IMR-90 (cell line): ENCODE measurements around the gene ITGA1. TPM values are rescaled to one million over a fixed set of nuclear protein-coding genes. Genes with fewer than 3 reads are reported as not detected.
"Not testable (repeated sequence)": the region's sequence is repeated elsewhere in the genome, so short reads cannot be mapped to it uniquely, and the experiment has no call there.

ENCODE experiments used
- ATAC-seq: fragments of 200-7000 bp; cut with Tn5 transposase; 2 replicates; pipeline ENCODE4 v1.9.1; 2020; ENCODE audit warnings: low read depth, mild to moderate bottlenecking, moderate library complexity
- BruUV-seq: library from RNA; stranded (reverse); fragments of 400-500 nt; replicated peaks from 2 replicates; lab custom pipeline; 2021; lab: Mats Ljungman, UMichigan
- CTCF ChIA-PET: fragments of 300-600 bp; formaldehyde crosslinking; extraction: SDS; loops from one replicate; lab custom pipeline; 2021; ENCODE audit warnings: antibody characterized with exemption; lab: Yijun Ruan, JAX
- POLR2A ChIA-PET: fragments of 300-600 bp; sonication (Branson Sonifier 250); formaldehyde crosslinking; loops from one replicate; lab custom pipeline; 2022; ENCODE audit warnings: antibody characterized with exemption; ENCODE audit not compliant: unreplicated experiment; lab: Charles Lee
- DNase-seq: peaks from one replicate; pipeline ENCODE4 v3.0.0; 2013
- H2AFZ ChIP-seq: replicated peaks from 2 replicates; pipeline ENCODE3; 2013; ENCODE audit warnings: low read length, mild to moderate bottlenecking; ENCODE audit not compliant: poor library complexity
- H2AK5ac ChIP-seq: 2 replicates; pipeline ENCODE4 v1.6.1; 2013; ENCODE audit warnings: low read depth, low read length, inconsistent platforms
- H2AK9ac ChIP-seq: replicated peaks from 2 replicates; pipeline ENCODE3; 2013; ENCODE audit warnings: mild to moderate bottlenecking, low read depth, low read length, moderate library complexity; ENCODE audit not compliant: poor library complexity
- H2BK120ac ChIP-seq: 2 replicates; pipeline ENCODE4 v1.6.1; 2013; ENCODE audit warnings: low read depth, low read length, inconsistent platforms
- H2BK15ac ChIP-seq: 3 replicates; pipeline ENCODE4 v1.6.1; 2013; ENCODE audit warnings: low read depth, low read length, inconsistent platforms
- H2BK20ac ChIP-seq: 2 replicates; pipeline ENCODE4 v1.6.1; 2013; ENCODE audit warnings: low read depth, mild to moderate bottlenecking, inconsistent platforms, low read length, moderate library complexity
- H2BK5ac ChIP-seq: 2 replicates; pipeline ENCODE4 v1.6.1; 2013; ENCODE audit warnings: mild to moderate bottlenecking, low read depth, low read length, inconsistent platforms; ENCODE audit not compliant: poor library complexity, severe bottlenecking
- H3K14ac ChIP-seq: replicated peaks from 2 replicates; pipeline ENCODE4 v1.6.1; 2013; ENCODE audit warnings: low read depth, low read length, inconsistent platforms
- H3K18ac ChIP-seq: 2 replicates; pipeline ENCODE4 v1.6.1; 2013; ENCODE audit warnings: low read depth, low read length, control low read depth
- H3K23ac ChIP-seq: 2 replicates; pipeline ENCODE4 v1.6.1; 2013; ENCODE audit warnings: low read depth, low read length, inconsistent platforms
- H3K27ac ChIP-seq: 2 replicates; pipeline ENCODE4 v1.5.1; 2013; ENCODE audit warnings: mild to moderate bottlenecking, control low read depth, low read length; ENCODE audit not compliant: insufficient read depth
- H3K27me3 ChIP-seq: 2 replicates; pipeline ENCODE4 v1.6.1; 2013; ENCODE audit warnings: low read length; ENCODE audit not compliant: control insufficient read depth, insufficient read depth
- H3K36me3 ChIP-seq: 2 replicates; pipeline ENCODE4 v1.6.1; 2013; ENCODE audit warnings: low read length, mixed read lengths; ENCODE audit not compliant: control insufficient read depth, insufficient read depth
- H3K4ac ChIP-seq: 2 replicates; pipeline ENCODE4 v1.6.1; 2013; ENCODE audit warnings: low read depth, low read length, inconsistent platforms
- H3K4me1 ChIP-seq: 2 replicates; pipeline ENCODE4 v1.6.1; 2013; ENCODE audit warnings: low read length, mixed read lengths; ENCODE audit not compliant: control insufficient read depth, insufficient read depth
- H3K4me2 ChIP-seq: 2 replicates; pipeline ENCODE4 v1.6.1; 2013; ENCODE audit warnings: low read depth, mild to moderate bottlenecking, control low read depth, low read length, moderate library complexity
- H3K4me3 ChIP-seq: 2 replicates; pipeline ENCODE4 v1.5.1; 2013; ENCODE audit warnings: low read depth, mild to moderate bottlenecking, control low read depth, low read length, moderate library complexity; ENCODE audit not compliant: insufficient read depth
- H3K56ac ChIP-seq: 2 replicates; pipeline ENCODE4 v1.6.1; 2013; ENCODE audit warnings: low read length, inconsistent platforms; ENCODE audit not compliant: insufficient read depth; ENCODE audit errors: extremely low read depth
- H3K79me1 ChIP-seq, 2 experiments: 2 replicates each; pipeline ENCODE4 v1.6.1; 2013; ENCODE audit warnings: low read length in 2 of 2, inconsistent platforms in 1 of 2, low read depth in 1 of 2
- H3K9ac ChIP-seq: 2 replicates; pipeline ENCODE4 v1.6.1; 2013; ENCODE audit warnings: low read depth, low read length, control low read depth
- H3K9me1 ChIP-seq: 2 replicates; pipeline ENCODE4 v1.6.1; 2013; ENCODE audit warnings: low read length, inconsistent platforms; ENCODE audit not compliant: insufficient read depth
- H3K9me3 ChIP-seq: 2 replicates; pipeline ENCODE4 v1.6.1; 2013; ENCODE audit warnings: low read length; ENCODE audit not compliant: control insufficient read depth, insufficient read depth
- H4K20me1 ChIP-seq: 2 replicates; pipeline ENCODE4 v1.6.1; 2013; ENCODE audit warnings: low read length, inconsistent platforms; ENCODE audit not compliant: insufficient read depth
- H4K5ac ChIP-seq: 2 replicates; pipeline ENCODE4 v1.6.1; 2013; ENCODE audit warnings: mild to moderate bottlenecking, low read depth, low read length, control low read depth
- H4K8ac ChIP-seq, 2 experiments: 2 replicates each; pipeline ENCODE4 v1.6.1; 2013; ENCODE audit warnings: low read depth in 2 of 2, low read length in 2 of 2, control low read depth in 1 of 2, inconsistent platforms in 1 of 2
- H4K91ac ChIP-seq: 2 replicates; pipeline ENCODE4 v1.6.1; 2013; ENCODE audit warnings: low read depth, low read length, inconsistent platforms; ENCODE audit not compliant: insufficient read depth
- WGBS, 2 experiments: methylation state at CpG; one replicate each; pipeline versions ENCODE4 v1.1.5 to v1.1.7; 2013; ENCODE audit warnings: missing lambda C conversion rate in 2 of 2; ENCODE audit not compliant: insufficient read length in 1 of 2; ENCODE audit errors: extremely low coverage in 2 of 2; 5-methylcytosine and 5-hydroxymethylcytosine counted together
- dilution Hi-C: fragments of 300-500 bp; cut with HindIII; formaldehyde crosslinking; loops from one replicate; pipeline ENCODE4 v1.14.3; 2018; ENCODE audit warnings: low sequenced_read_pairs; ENCODE audit not compliant: unreplicated experiment
- in situ Hi-C: fragments of 300-500 bp; cut with MboI; formaldehyde crosslinking; loops from 3 replicates; pipeline ENCODE4 v1.14.3; 2019; ENCODE audit warnings: low sequenced_read_pairs, inconsistent platforms, mixed read lengths
- intact Hi-C: fragments of 100-400 bp; cut with micrococcal nuclease; formaldehyde crosslinking; loops from 2 replicates; pipeline ENCODE4 v1.10.0; 2022
- polyA plus RNA-seq, 3 experiments: library from polyadenylated mRNA; depleted of rRNA; stranded (reverse); fragments of >200 nt; gene quantifications; 2 replicates each; pipeline ENCODE4 v1.2.3, GENCODE V29; 2012; ENCODE audit warnings: low replicate concordance in 1 of 3
- total RNA-seq: library from RNA; depleted of rRNA; stranded (reverse); fragments of >200 nt; gene quantifications from 2 replicates; pipeline ENCODE4 v1.2.3, GENCODE V29; 2012

ITGA1 gene
- total and polyA plus RNA-seq, 2 of the 4 experiments (the other 2 are of a cell fraction): 22.3 to 95.2 TPM

DNA sequence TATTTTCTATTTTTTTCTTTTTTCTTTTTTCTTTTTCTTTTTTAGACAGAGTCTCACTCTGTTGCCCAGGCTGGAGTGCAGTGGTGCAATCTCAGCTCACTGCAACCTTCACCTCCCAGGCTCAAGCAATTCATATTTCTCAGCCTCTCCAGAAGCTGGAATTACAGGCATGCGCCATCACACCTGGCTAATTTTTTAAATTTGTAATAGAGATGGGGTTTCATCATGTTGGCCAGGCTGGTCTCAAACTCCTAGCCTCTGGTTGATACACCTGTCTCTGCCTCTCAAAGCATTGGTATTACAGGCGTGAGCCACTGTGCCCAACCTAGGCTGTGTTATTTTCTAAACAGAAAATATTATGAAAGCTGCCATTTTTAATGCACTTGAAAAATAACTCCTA is 78.3 kb downstream of the ITGA1 start:
- ChIA-PET CTCF (interaction anchor here (1.2 kb wide), 1 partner anchor 76 kb away, joined by 3 read pairs; no protein-coding TSS in a partner anchor), POLR2A (interaction anchor here (1.0 to 2.4 kb wide), 2 partner anchors 56 to 65 kb away, joined by 3 to 13 read pairs; no protein-coding TSS in a partner anchor)
- H3K9me1 ChIP-seq, H2AK9ac ChIP-seq, H2AFZ ChIP-seq, in situ Hi-C loops, H3K9ac ChIP-seq, dilution Hi-C loops, H3K4me3 ChIP-seq, H3K4me2 ChIP-seq, H3K27me3 ChIP-seq, BruUV-seq, H3K9me3 ChIP-seq, H4K20me1 ChIP-seq, DNase-seq, ATAC-seq: not testable (repeated sequence)
- H4K8ac ChIP-seq: peak overlapping the region; percentile 59 to 95
- H2BK120ac ChIP-seq: peak overlapping the region; percentile 96
- peak overlapping the region; percentile 95; the same call in 1 of the 2 replicates for H2BK20ac ChIP-seq
- peak overlapping the region; percentile 85 for H3K4ac ChIP-seq
- peak overlapping the region; percentile 86 for H3K27ac ChIP-seq
- peak overlapping the region; percentile 83 for H2AK5ac ChIP-seq
- 0 out of 2 replicates have a peak overlapping the region, but pooled peaks have one; percentile 35 for H3K23ac ChIP-seq
- 0 out of 3 replicates have a peak overlapping the region, but pooled peaks have one; percentile 75 for H2BK15ac ChIP-seq
- H4K5ac ChIP-seq: peak overlapping the region; percentile 46
- peak overlapping the region; percentile 20; the same call in 1 of the 2 replicates for H3K14ac ChIP-seq
- H2BK5ac ChIP-seq: peak overlapping the region; percentile 100
- H3K4me1 ChIP-seq: peaks cover 12% of the 10 kb centered on the region
- peak overlapping the region; percentile 39; the same call in 1 of the 2 replicates for H3K56ac ChIP-seq
- H4K91ac ChIP-seq: peak overlapping the region; percentile 79
- H3K18ac ChIP-seq: peak overlapping the region; percentile 88
- WGBS, 2 experiments: no CpG with 5 or more reads among the region's 2 CpGs
- H3K79me1 ChIP-seq: peaks cover 19 to 36% of the 10 kb centered on the region in 2 experiments
- intact Hi-C loops: loop anchor here (2.0 kb wide), 2 partner anchors 27 to 65 kb away; no protein-coding TSS in a partner anchor
- H3K36me3 ChIP-seq: peaks cover 12% of the 10 kb centered on the region
